ENCODE measurements around the gene WDR89. TPM values are rescaled to one million over a fixed set of nuclear protein-coding genes. Genes with fewer than 3 reads are reported as not detected.
"Not testable (repeated sequence)": the region's sequence is repeated elsewhere in the genome, so short reads cannot be mapped to it uniquely, and the experiment has no call there.

Gene WDR89
- polyA plus RNA-seq, 3 donors from 2014 or later = 8.7 to 16.2 (median 13.8) TPM

DNA sequence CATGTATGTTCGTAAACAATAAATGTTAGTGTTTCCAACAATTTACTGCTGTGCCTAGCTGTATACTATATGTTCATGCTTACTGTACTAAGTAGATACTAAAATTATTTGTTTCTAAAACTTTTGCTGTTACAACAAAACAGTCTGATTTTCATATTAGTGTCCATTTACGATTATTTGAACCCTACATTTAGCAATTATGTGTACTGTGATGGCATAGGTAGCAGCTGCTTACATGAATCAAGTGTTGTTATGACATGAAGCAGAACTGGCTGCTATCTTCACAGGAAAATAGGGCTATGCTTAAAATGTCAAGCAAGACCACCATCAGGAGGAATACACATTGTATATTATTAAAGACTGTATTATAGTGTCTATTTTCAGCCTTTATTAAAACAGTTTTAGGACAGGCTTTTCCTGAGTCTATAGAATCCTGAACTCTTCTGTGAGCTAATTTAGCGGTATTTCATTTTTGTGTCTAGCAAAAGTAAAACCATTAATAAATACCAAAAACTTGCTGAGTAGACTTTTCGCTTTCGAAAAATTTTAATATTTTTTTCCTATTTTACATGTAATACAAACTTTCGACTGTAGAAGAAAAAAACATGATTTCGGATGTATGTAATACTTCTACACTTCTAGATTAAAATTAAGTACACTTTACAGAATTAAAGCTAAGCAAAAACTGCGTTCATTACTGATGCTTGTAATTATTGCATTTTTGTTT lies 1.1 kb upstream of the WDR89 start:
- Mint-ChIP-seq H3K4me3 (peak overlapping the region; percentile 88 to 97 (median 90)), H3K27ac (peak overlapping the region; percentile 94 to 98 (median 95)), H3K36me3 (peaks cover 0 to 6% (median 3%) of the 10 kb centered on the region in 3 donors), H3K27me3 (ENCODE audit: low read depth in 3 of 3) (peaks cover 7 to 15% (median 8%) of the 10 kb centered on the region in 3 donors), H3K9me3 (no peaks in the 10 kb centered on the region), H3K4me1 (peaks cover 31 to 34% of the 10 kb centered on the region in 2 donors)
- DNase-seq = no peak

DNA sequence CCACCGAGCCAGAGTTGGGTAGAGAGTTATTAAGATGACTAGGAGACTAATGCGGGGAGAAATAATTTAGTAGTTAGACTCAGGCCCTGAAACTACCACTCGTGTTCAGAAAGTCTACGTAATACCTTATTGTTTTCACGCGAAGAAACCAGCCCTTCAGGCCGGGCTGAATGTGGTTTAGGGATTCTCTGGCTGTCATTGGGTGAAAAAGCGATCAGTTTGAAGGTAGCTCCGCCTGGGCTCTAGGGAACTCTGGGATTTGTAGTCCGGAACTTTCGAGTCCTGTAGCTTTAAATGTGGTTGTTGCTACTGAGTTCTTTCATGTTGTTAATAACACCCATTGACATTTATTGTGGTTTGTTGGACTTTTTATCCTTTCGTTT lies 549 bp upstream of the WDR89 start:
- peaks cover 0 to 6% (median 3%) of the 10 kb centered on the region in 3 donors for H3K36me3 Mint-ChIP-seq
- peak; percentile 89 to 91 (median 91) for DNase-seq
- H3K9me3 Mint-ChIP-seq = no peaks in the 10 kb centered on the region
- peak overlapping the region; percentile 88 to 97 (median 90) for H3K4me3 Mint-ChIP-seq
- peak overlapping the region; percentile 94 to 98 (median 95) for H3K27ac Mint-ChIP-seq
- peaks cover 29 to 40% of the 10 kb centered on the region in 2 donors for H3K4me1 Mint-ChIP-seq
- H3K27me3 Mint-ChIP-seq (ENCODE audit: low read depth in 3 of 3) = peaks cover 7 to 15% (median 8%) of the 10 kb centered on the region in 3 donors

DNA sequence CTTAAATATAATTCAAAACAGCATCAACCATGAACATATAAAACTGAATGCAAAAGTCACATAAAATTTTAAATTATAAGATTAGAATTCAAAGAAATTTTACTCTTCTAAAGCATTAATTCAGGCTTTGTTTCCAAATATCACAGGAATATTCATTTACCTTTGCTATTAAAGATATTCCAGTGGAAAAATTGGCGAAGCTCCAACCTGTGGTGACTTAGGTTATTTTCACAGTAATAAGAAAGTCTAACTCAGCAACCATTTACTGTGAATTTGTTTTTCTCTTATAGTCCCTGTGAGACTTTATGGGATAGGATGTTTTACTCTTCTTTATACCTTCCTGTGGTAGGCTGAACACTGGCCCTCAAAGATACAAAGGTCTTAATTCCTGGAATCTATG lies 3.2 kb downstream of the WDR89 start:
- H3K4me1 Mint-ChIP-seq = peaks cover 46 to 67% of the 10 kb centered on the region in 2 donors
- no peak for DNase-seq
- H3K27ac Mint-ChIP-seq = peak overlapping the region in 4 of 6 donors; percentile 4 to 67 (median 57)
- peaks cover 0 to 2% (median under 1%) of the 10 kb centered on the region in 6 donors for H3K9me3 Mint-ChIP-seq
- peaks cover 8 to 15% (median 12%) of the 10 kb centered on the region in 3 donors for H3K27me3 Mint-ChIP-seq (ENCODE audit: low read depth in 3 of 3)
- H3K4me3 Mint-ChIP-seq = peak overlapping the region in 2 of 5 donors; percentile 19 to 49
- H3K36me3 Mint-ChIP-seq = peaks cover 11 to 24% (median 15%) of the 10 kb centered on the region in 3 donors

DNA sequence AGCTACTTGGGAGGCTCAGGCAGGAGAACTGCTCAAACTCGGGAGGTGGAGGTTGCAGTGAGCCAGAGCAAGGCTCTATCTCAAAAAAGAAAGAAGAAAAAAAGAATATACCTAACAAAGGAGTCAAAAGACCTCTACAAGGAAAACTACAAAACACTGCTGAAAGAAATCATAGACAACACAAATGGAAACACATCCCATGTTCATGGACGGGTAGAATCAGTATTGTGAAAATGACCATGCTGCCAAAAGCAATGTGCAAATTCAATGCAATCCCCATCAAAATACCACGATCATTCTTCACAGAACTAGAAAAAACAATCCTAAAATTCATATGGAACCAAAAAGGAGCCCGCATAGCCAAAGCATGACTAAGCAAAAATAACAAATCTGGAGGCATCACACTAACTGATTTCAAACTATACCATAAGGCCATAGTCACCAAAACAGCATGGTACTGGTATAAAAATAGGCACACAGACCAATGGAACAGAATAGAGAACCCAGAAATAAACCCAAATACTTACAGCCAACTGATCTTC lies 5.5 kb downstream of the WDR89 start:
- not testable (repeated sequence) for H3K9me3 Mint-ChIP-seq; DNase-seq; H3K4me3 Mint-ChIP-seq; H3K27me3 Mint-ChIP-seq (ENCODE audit: low read depth in 3 of 3)
- peak overlapping the region in 4 of 6 donors; percentile 10 to 62 (median 33) for H3K27ac Mint-ChIP-seq
- peaks cover 36 to 68% of the 10 kb centered on the region in 2 donors for H3K4me1 Mint-ChIP-seq
- H3K36me3 Mint-ChIP-seq = peaks cover 11 to 24% (median 15%) of the 10 kb centered on the region in 3 donors

DNA sequence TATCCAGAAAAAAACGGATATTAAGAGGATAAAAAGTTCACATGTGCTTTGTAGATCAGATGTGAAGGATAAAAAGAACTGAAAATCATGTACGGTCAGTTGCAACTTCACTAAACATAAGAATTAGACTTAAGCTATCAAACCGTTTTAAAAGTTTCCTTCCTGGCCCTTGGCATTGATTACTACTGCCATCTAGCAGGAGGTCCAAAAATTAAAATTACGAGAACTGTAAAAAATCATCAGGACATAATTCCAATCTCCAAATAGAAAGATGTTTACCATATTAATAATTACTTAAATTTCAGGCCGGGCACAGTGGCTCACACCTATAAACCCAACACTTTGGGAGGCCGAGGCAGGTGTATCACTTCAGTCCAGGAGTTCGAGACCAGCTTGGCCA lies 7.9 kb downstream of the WDR89 start:
- Mint-ChIP-seq H3K4me3 (no peak overlapping the region), H3K9me3 (peaks cover 0 to 2% (median under 1%) of the 10 kb centered on the region in 6 donors), H3K27ac (no peak overlapping the region), H3K4me1 (peaks cover 23 to 58% of the 10 kb centered on the region in 2 donors), H3K27me3 (ENCODE audit: low read depth in 3 of 3) (peaks cover 0 to 5% (median 3%) of the 10 kb centered on the region in 3 donors), H3K36me3 (peaks cover 15 to 24% (median 18%) of the 10 kb centered on the region in 3 donors)
- no peak for DNase-seq

DNA sequence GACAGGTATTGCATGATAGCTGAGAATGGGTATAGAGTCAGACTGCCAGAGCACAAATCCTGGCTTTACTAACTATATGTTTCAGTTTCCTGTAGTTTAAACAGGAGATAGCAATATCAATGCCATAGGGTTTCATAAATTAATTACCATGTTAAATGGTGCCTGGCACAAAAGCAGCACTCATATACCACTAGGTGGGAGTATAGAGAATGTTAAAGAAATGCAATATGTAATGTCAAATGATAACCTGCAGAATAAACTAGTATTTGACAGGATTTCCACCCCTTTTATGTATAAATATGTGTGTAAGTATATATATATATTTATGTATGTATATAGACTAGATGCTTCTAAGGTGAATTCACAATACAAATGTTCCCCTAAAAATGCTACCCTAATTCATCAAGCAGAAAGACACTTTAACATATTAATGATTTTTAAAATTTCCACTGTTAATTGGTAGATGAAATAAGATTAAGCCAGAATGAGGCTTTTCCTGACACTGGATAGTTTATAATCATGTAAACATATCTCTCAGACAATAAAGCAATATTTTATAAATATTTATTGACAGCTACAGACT lies 8.6 kb downstream of the WDR89 start:
- peaks cover 0 to 5% (median 3%) of the 10 kb centered on the region in 3 donors for H3K27me3 Mint-ChIP-seq (ENCODE audit: low read depth in 3 of 3)
- H3K4me3 Mint-ChIP-seq = no peak overlapping the region
- H3K36me3 Mint-ChIP-seq = peaks cover 15 to 22% (median 18%) of the 10 kb centered on the region in 3 donors
- H3K9me3 Mint-ChIP-seq = peaks cover 0 to 2% (median under 1%) of the 10 kb centered on the region in 6 donors
- peak overlapping the region in 1 of 6 donors; percentile 24 for H3K27ac Mint-ChIP-seq
- peak; percentile 37 to 54 (median 42) for DNase-seq
- peaks cover 20 to 50% of the 10 kb centered on the region in 2 donors for H3K4me1 Mint-ChIP-seq

DNA sequence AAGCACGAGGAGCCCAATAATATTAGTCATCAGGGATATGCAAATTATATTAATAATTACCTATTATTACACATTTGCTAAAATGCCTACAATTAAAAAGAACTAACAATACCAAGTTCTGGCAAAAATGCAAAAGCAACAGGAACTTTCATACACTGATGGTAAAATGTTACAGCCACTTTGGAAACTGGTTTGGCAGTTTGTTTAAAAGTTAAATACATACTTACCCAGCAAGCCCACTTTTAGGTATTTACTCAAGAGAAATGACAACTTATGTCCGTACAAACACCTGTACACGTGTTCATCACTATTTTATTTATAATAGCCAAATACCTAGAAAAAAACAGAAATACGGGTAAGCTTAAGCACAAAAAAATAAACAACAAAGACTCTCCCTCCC lies 17.0 kb downstream of the WDR89 start:
- peaks cover 10 to 40% of the 10 kb centered on the region in 2 donors for H3K4me1 Mint-ChIP-seq
- no peak overlapping the region for H3K27ac Mint-ChIP-seq

DNA sequence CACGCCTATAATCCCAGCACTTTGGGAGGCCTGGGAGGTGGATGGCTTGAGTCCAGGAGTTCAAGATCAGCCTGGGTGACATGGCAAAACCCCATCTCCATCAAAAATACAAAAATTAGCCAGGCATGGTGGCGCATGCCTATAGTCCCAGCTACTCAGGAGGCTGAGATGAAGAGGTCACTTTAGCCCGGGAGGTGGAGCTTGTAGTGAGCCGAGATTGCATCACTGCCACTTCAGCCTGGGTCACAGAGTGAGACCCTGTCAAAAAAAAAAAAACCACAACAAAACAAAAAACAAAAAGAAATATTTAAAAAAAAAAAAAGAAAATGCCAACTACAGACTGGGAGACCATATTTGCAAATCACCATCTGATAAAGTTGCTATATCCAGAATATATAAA lies 17.5 kb downstream of the WDR89 start:
- Mint-ChIP-seq H3K36me3 (peaks cover 12 to 19% (median 12%) of the 10 kb centered on the region in 3 donors), H3K4me1 (peaks cover 10 to 36% of the 10 kb centered on the region in 2 donors), H3K4me3 (no peak overlapping the region), H3K9me3 (no peaks in the 10 kb centered on the region), H3K27ac (peak overlapping the region in 1 of 6 donors; percentile 39), H3K27me3 (ENCODE audit: low read depth in 3 of 3) (no peaks in the 10 kb centered on the region)
- DNase-seq = no peak

More for the DNA sequence above, 17.0 kb downstream of the WDR89 start:
- Mint-ChIP-seq H3K27me3 (ENCODE audit: low read depth in 3 of 3) (no peaks in the 10 kb centered on the region), H3K36me3 (peaks cover 12 to 22% (median 12%) of the 10 kb centered on the region in 3 donors), H3K4me3 (no peak overlapping the region), H3K9me3 (no peaks in the 10 kb centered on the region)
- no peak for DNase-seq

DNA sequence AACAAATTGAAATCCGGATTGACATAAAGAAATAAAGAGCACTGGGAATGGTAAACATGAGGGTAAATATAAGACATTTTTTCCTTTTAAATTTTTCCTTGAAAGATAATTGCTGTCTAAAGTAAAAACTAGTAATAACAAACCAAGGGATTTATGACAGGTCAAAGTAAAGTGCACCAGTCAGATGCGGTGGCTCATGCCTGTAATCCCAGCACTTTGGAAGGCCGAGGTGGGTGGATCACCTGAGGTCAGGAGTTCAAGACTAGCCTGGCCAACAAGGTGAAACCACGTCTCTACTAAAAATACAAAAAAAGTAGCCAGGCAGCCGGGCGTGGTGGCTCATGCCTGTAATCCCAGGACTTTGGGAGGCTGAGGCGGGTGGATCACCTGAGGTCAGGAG lies 19.7 kb downstream of the WDR89 start:
- H3K9me3 Mint-ChIP-seq; H3K4me3 Mint-ChIP-seq; H3K27me3 Mint-ChIP-seq (ENCODE audit: low read depth in 3 of 3); DNase-seq: not testable (repeated sequence)
- Mint-ChIP-seq H3K36me3 (peaks cover 17 to 20% (median 17%) of the 10 kb centered on the region in 3 donors), H3K4me1 (peaks cover 10 to 46% of the 10 kb centered on the region in 2 donors), H3K27ac (peak overlapping the region in 2 of 6 donors; percentile 53 to 76)

DNA sequence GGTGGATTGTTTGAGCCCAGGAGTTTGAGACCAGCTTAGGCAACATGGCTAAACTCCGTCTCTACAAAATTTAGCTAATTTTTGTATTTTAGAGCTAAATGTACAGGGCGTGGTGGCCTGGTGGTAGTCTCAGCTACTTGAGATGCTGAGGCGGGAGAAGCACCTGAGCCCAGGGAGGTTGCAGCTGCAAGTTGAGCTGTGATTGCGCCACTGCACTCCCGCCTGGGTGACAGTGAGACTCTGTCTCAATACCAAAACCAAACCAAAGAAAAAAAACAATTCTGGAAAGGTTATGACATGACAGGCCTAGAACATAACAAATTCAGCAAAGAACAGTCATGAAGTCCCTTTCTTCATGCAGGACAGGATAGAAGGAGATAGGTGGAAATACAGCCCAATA lies 25.7 kb downstream of the WDR89 start:
- Mint-ChIP-seq H3K4me1 (peaks cover 20 to 51% of the 10 kb centered on the region in 2 donors), H3K36me3 (peaks cover 10 to 14% (median 10%) of the 10 kb centered on the region in 3 donors), H3K4me3 (no peak overlapping the region), H3K27me3 (ENCODE audit: low read depth in 3 of 3) (no peaks in the 10 kb centered on the region), H3K27ac (peak overlapping the region in 1 of 6 donors; percentile 10), H3K9me3 (no peaks in the 10 kb centered on the region)
- no peak for DNase-seq

DNA sequence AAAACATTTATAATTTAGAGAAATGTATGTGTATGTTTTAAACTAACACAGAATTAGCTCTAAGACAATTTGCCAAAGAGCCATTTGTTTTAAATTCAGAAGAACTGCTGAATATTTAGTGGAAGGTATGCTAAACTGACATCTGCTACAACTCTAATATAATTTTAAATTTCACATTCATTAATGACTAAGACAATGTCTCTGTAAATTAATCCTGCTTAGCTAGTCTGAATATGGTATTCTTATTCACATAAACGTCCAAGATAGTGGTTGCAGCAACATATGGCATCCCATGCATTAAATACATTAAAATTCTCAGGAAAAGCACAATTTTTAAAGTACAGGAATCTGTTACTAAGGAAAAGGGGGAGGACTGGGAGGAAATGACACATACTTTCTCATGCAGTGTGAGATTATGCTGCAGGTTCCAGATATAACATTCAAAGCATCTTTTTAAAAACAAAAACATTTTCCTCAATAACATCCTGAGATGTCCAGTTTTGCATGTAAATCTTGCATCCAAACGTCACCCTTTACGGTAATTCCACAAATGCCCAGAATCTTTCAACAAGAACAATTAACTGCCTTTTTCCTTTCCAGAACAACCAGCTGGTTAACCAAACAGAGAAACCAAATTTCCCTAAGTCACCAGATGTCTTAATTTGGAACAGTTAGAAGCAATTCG lies 26.9 kb downstream of the WDR89 start:
- DNase-seq = no peak
- Mint-ChIP-seq H3K36me3 (peaks cover 5 to 14% (median 6%) of the 10 kb centered on the region in 3 donors), H3K27ac (peak overlapping the region in 4 of 6 donors; percentile 4 to 57 (median 30)), H3K4me3 (no peak overlapping the region), H3K9me3 (no peaks in the 10 kb centered on the region), H3K4me1 (peaks cover 23 to 50% of the 10 kb centered on the region in 2 donors), H3K27me3 (ENCODE audit: low read depth in 3 of 3) (no peaks in the 10 kb centered on the region)

DNA sequence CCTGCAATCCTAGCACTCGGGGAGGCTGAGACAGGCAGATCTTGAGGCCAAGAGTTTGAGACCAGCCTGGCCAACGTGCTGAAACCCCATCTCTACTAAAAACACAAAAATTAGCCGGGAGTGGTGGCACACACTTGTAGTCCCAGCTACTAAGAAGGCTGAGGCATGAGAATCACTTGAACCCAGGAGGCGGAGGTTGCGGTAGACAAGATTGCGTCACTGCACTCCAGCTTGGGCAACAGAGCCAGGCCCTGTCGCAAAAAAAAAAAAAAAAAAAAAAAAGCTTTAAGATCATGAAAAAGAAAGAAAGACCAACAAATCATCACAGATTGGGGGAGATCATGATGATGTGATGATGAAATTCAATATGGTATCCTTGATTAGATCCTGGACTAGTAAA lies 30.6 kb downstream of the WDR89 start:
- no peaks in the 10 kb centered on the region for H3K9me3 Mint-ChIP-seq
- peaks cover 0 to 3% (median 1%) of the 10 kb centered on the region in 3 donors for H3K36me3 Mint-ChIP-seq
- H3K4me1 Mint-ChIP-seq = peaks cover 17 to 31% of the 10 kb centered on the region in 2 donors
- H3K27me3 Mint-ChIP-seq (ENCODE audit: low read depth in 3 of 3) = no peaks in the 10 kb centered on the region
- H3K27ac Mint-ChIP-seq = no peak overlapping the region
- no peak for DNase-seq
- H3K4me3 Mint-ChIP-seq = no peak overlapping the region

DNA sequence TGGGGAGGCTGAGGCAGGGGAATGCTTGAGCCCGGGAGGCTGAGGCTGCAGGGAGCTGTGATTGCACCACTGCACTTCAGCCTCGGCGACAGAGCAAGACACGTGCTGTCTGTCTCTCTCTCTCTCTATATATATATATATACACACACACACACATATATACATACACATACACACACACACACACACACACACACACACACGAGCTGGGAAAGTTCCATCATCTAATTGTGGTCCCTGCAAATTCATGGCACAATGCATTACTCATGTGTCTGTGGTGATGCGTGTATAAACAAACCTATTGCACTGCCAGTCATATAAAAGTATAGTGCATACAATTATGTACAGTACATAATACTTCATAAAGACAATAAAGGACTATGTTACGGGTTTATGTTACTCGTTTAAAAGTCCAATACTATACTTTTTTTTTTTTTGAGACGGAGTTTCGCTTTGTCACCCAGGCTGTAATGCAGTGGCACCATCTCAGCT lies 36.6 kb downstream of the WDR89 start:
- no peak overlapping the region for H3K4me3 Mint-ChIP-seq
- H3K36me3 Mint-ChIP-seq = peaks cover 8 to 12% (median 9%) of the 10 kb centered on the region in 3 donors
- H3K27ac Mint-ChIP-seq = no peak overlapping the region

More for the DNA sequence above, 36.6 kb downstream of the WDR89 start:
- no peak for DNase-seq
- Mint-ChIP-seq H3K4me1 (peaks cover 3 to 29% of the 10 kb centered on the region in 2 donors), H3K9me3 (no peaks in the 10 kb centered on the region), H3K27me3 (ENCODE audit: low read depth in 3 of 3) (no peaks in the 10 kb centered on the region)
